ENCODE measurements around the gene MFSD12.

The MFSD12 gene

DNA sequence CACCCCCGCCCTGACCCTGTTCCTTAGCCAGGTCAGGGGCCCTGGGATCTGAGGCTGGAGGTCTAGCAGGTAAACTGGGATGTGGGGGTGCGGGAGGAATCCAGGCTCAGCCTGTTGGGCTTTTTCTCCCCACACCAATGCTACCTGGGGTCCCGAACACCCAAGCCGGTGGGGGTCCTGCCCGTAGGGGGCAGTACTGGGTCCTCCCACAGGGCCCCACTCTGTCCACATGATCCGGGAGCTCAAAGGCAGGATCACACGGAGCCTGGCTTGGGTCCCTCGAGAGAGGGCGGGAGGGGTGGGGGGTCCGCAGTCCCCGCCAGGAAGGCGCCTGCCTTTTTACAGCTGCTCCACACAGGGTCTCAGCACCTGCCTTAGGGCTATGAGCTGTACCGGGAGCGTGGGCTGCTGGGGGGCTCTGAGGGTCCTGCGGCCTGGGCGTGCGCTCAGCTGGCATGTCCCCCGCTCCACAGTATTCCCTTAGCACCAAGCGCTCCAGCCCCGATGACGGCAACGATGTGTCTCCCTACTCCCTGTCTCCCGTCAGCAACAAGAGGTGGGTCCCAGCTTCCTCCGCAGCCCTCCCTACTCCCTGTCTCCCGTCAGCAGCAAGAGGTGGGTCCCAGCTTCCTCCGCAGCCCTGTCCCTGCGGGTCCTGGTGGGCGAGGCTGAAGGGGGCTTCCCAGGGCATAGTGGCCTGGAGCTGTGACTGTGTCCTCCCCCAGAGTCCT, 30.7 kb downstream of the MFSD12 start:
- intact Hi-C loops (cut with DNase I), result no loop called here
- peak in 1 of 10 donors; percentile 59 for DNase-seq

DNA sequence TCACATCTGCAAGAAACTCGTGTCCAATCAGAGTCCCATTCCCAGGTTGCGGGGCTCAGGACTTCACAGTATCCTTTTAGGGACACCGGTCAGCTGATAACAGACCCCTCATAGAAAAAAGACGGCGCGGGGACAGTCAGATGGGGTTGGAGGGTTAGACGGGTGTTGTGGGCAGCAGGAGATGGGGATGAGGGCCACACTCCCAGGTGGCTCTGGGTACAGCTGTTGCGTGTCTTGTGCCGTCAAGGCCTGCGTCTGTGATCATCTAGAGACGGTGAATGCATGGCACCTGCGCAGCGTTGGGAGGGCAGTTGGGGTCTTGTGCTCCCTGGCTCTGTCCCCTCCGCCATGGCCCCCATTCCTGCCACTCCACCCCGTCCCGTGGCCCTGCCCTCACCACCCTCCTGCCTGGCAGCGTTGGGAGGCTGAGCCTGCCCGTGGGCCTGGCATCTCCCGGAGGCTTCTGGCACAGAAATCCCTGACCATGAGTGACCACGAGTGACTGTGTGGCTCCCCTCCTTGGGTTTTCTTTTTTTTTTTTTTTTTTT, 32.4 kb downstream of the MFSD12 start:
- no peak for DNase-seq
- intact Hi-C loops (cut with DNase I), result no loop called here

DNA sequence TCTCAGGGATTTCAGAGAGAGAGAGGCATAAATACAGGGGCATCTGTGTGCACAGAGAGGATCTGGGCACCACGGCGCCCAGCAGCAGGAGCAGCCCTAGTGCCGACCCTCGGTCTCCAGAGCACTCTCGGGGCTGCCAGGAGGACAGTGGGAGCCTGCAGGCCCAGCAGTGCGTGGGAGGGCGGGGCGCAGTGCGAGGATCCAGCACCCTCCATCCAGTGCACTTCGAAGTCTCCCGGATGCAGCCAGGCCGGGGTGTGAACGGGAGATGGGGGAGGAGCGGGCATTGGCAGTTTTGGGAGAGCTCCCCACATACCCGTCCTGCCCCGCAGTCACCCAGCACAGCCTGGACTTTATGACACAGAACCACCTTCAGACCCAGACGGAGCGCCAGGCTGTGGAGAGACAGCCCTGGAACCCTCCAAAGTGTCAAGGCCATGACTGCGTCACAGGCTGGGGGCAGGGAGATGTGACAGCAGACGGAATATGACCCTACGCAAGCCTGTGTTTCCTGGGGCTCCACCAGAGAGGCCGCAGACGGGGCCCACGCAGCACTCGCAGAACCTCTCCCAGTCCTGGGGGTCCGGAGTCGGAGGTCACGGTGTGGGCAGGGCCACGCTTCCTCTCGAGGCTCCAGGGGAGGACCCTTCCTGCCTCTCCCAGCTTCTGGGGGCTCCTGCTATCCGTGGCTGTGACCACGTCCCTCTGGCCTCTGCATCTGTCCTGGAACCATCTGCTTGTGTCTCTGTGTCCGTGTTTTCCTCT, 33.1 kb downstream of the MFSD12 start:
- DNase-seq, result peak in 1 of 10 donors; percentile 72
- intact Hi-C loops (cut with DNase I), result no loop called here

DNA sequence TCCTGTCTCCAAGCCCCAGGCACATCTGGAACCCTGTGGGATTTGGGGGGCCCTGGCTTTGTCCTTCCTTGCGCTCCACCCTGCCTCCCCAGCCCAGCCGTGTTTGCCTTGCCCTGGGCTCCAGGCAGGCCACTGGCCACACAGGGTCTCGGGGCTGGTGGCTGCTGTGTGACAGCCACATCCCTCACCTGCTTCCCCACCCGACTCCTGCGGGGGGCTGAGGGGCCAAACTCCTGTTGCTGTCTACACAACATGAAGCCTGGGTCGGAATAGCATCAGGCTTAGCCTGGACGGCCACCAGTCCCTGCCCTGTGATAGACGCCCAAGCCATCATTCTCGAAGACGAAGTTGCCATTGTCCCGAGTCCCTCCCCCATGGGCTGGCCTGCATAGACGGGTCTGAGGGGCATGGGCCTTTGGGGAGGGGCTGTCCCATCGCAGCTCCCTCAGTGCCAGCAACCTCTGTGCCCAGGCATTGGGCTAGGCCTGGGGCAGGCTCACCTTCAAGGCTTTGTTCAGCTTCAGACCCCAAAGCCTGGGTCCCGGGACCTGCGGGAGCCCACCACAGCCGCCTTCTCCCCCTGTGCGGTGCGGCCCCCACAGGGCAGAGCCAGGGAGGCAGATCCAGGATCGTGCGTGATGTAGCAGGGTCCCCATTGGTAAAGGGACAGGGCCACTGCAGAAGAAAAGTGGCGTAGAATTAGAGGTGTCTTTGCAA, 33.9 kb downstream of the MFSD12 start:
- intact Hi-C loops (cut with DNase I), result no loop called here
- no peak for DNase-seq

DNA sequence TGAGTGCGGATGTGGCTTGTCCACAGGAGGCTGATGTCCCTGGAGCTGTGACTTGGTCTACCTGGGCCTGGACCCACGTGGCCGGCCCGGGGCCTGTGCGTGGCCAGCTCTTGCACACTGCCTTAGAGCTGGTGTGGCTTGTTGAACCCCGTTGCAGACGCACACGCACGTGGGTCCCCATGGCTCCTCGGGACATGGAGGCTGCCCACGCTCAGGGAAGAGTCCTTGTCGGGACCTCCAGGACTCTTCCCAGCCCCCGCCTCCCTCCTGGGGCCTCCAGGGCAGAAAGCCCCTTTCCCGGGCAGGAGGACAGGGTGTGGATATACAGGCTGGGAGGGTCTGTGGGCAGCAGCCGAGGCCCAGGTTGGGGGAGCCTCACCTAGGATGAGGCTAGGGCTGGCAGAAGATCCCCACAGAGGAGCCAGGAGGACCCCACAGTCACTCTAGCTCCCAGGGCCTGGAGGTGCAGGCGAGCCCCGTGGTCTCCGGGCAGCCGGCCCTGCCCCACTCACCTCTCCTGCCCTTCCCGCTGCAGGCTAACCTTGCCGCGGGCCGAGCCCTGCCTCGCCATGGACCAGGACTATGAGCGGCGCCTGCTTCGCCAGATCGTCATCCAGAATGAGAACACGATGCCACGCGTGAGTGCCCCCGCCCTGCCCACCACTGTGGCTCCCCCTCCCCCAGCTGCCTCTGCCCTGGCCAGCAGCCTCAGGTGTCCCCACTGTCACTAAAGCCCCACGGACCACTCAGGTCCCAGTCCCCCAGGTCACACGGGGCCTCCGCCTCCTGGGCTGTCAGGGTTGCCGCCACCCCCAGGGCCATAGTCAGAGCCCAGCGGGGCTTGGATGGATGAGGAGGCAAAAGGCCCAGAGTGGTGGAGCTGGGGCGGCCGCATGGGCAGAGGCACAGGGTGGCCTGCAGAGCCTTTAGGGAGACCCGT, 34.7 kb downstream of the MFSD12 start:
- intact Hi-C loops (cut with DNase I), result no loop called here
- DNase-seq, result peak in 1 of 10 donors; percentile 60

DNA sequence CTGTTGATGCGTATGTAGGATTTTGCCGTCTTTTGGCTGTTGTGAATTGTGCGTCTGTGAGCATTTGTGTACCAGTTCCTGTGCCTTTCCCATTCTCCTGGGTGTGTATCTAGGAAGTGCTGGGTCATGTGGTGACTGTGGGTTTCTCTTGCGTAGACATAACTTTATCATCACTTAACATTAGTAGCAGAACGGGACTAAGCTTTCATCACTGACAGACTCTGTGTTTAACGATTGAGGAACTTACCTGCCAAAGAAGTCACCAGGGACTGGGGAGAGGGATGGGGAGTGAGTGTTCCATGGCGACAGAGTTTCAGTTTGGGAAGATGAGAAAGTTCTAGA, 36.3 kb downstream of the MFSD12 start:
- DNase-seq, result no peak
- intact Hi-C loops (cut with DNase I), result no loop called here

DNA sequence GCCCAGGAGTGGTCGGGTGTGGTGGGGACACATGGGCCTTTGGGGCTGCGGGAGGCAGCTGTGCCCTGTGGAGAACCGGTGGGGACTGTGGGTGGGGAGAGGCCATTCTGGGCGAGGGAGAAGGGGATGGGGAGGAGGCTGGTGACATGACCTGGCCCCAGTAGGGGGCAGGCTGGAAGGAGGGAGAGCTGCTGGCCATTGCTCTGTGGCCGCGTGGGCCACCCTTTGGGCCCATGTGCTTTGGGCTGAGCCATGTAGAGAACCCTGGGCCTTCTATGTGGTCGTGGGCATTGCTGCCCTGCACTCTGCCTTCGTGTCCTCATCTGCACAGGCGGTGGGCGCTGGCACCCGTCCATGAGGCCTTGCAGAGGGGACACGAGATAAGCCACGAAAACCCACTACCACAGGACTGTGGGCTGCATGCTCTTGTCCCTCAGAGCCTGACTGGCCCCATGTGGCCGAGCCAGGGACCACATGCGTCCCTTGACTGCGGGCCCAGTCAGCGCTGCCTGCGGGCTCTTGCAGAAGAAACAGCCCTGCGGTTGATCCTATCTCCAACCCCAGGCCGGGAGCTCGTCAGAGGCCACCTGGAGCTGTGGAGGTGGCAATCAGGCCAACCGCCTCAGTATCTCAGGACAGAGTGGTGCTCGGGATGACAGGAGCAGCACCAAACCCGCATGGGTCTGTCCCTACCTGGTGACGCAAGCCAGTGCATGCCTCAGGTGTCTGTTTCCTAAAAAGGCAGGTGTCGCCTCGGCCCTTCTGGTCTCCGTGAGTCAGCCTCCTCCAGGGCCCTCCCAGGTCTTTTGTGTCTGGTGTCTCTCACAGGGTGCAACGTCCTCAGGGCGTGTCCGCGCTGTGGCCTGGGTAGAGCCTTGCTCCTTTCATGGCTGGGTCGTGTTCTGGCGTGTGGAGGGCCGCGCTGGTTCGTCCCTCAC, 37.0 kb downstream of the MFSD12 start:
- intact Hi-C loops (cut with DNase I), result no loop called here
- peak in 2 of 10 donors; percentile 52 to 73 for DNase-seq

DNA sequence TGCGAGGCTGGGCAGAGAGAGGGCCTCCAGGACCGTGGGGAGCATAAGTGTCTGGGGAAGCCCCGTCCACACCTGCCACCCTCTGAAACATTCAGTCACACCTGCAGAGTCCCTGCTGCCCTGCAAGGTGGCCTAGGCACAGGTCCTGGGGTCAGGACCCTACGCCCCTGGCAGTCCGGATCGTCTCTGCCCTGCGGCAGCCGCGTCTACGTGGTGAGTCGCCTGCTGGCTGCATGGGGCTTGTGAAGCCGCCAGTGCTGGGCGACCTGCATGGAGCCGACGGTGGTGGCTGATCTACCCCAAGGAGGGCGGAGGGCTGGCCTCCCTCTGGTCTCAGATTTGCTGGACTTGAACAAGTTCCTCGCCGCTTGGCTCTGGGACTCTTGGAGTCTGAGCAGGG, 38.3 kb downstream of the MFSD12 start:
- intact Hi-C loops (cut with DNase I), result no loop called here
- DNase-seq, result peak in 2 of 10 donors; percentile 77

DNA sequence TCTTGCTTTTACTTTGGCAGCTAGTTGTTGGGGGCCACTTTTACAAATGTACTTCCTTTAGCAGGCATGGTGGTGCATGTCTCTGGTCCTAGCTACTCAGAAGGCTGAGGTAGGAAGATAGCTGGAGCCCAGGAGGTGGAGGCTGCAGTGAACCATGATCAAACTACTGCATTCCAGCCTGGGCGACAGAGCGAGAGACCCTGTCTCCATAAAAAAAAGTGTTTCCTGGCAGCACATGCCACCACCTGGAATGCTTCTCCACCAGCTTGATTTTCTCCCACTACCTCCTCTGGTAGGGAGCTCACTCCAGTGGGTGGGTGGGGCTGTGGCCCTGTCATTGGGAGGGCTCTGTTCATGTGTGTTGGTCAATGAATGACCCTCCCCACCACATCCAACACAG, 38.7 kb downstream of the MFSD12 start:
- intact Hi-C loops (cut with DNase I), result no loop called here
- DNase-seq, result no peak

DNA sequence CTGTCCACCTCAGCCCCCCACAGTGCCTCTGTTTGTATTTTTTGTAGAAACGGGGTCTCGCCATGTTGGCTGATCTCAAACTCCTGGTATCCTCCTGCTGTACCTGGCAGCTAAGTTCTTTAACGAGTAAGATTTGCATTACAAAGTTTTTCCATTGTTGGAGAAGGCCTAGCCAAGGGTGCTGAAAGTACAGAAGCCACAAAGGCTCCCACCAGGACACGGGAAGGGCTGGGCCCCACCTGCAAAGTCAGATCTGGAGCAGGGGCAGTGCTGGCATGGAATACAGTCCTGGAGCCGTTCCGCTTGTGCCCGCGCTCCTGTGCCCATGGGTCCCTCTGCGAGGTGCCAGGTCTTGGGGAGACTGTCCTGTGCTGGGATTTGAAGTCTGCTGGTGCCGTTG, 39.1 kb downstream of the MFSD12 start:
- intact Hi-C loops (cut with DNase I), result no loop called here

DNA sequence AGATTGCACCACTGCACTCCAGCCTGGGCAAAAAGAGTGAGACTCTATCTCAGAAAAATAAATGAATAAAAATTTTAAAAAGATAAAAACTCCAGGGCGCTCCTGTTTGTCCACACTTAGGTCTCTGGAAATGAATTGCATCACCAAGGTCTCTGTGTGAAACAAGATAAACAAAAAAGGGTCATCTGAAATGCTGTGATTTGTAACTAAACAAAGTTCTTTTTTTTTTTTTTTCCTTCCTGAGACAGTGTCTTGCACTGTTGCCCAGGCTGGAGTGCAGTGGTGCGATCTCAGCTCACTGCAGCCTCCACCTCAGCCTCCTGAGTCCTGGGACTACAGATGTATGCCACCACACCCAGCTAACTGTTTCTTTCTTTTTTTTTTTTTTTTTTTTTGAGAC, 39.7 kb downstream of the MFSD12 start:
- intact Hi-C loops (cut with DNase I), result no loop called here
- DNase-seq, result no peak

More for the DNA sequence above, 39.1 kb downstream of the MFSD12 start:
- DNase-seq, result no peak

DNA sequence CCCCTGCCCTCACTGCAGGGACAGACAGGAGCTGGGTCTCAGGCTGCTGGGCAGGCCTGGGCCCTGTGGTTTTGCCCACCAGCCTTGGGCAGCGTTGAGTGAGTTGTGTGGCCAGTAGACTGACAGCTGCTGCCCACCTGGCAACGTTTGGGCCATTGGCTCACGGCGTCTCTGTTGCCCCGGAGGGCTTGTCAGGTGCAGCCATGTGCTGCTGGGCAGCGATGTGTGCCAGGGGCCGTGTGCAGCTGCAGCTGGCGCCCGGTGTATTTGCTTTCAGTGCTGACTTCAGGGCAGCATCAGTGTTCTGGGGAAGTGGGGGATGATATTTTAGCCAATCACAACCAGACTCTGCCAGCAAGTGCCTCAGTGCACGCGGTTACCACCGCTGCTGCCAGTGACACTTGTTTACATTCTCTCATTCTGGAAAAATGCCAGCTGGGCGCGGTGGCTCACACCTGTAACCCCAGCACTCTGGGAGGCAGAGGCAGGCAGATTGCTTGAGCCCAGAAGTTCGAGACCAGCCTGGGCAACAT, 40.6 kb downstream of the MFSD12 start:
- intact Hi-C loops (cut with DNase I), result no loop called here
- peak in 1 of 10 donors; percentile 83 for DNase-seq

DNA sequence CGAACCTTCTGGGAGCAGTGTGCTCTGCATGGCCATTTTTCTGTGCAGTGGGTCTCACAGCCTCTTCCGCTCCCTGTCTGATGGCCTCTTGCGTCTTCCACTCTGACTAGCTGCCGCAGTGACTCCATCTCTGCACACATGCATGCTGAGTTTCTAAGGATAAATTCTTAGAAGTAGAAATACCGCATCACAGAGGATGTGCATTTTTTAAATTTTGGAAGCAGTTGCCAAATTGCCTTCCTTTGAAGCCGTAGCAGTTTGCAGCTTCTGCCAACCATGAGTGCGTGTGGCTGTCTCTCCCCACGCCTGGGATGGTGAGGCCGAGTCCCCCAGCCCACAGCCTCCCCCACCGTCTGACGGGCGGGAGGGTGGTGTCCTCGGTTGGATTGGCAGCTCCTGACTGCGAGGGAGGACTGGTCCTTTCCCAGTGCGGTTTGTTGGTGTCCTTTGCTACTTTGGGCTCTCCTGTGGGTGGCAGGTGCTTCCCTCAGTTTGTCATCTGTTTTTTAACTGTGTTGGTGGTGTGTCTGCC, 41.4 kb downstream of the MFSD12 start:
- intact Hi-C loops (cut with DNase I), result no loop called here
- peak in 2 of 10 donors; percentile 28 to 90 for DNase-seq

DNA sequence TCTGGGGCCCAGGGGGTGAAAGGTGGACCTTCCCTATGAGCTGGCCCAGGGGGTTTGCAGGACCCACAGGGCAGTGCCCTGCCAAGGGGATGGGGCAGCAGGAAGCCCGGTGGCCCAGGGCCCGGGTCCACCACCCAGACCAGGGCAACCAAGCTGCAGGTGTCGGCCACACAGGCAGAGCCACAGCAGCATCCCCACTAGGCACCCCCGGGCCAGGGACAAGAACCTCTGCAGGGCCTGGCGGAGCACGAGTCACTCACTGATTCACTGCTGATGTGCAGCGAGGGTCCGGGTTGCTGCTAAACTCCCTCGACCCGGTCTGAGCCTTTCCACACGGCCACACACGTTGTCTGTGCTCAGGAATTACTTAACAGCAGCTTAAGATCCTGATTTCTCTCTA, 42.5 kb downstream of the MFSD12 start:
- DNase-seq, result peak in 1 of 10 donors; percentile 62
- intact Hi-C loops (cut with DNase I), result no loop called here

DNA sequence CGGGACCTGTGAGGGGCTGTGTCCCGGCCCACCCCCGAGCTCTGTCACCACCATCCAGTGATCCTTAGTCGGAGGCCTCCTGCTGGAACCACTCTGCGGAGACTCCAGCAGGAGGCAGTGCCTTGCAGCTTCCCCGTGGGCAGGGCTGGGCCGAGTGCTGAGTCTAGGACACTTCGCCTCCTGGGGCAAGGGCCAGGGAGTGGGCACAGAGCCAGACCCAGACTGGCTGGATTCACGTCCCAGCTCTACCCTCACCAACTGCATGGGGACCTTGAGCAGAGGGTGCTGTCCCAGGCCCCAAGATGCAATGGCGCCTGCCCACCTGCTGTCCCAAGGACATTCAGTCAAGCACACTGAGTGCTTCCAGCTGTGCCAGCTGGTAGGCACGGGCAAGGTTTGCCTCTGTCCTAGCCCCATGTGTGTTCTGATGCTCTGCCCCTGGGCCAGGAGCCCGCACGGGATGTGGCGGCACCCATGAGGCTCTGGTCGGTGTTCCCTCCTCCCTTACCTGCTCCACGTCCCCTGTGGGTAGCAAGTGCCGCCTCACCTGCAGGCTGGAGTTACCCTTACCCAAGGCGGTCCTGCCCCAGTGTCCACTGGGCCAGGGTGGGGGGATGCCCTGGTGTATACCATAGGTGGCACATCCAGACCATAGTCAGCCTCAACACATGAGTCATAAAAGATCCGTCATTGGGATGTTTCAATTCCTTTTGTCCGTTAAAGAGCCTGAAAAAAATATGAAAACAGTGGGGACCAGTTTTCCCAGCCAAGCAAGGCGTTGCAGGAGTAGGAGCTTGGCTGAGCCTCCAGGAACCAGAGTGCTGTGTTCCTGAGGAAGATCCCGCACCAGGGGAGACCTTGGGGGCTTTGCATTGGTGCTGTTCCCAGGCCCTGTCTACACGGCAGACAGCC, 43.9 kb downstream of the MFSD12 start:
- peak in 1 of 10 donors; percentile 85 for DNase-seq
- intact Hi-C loops (cut with DNase I), result no loop called here

DNA sequence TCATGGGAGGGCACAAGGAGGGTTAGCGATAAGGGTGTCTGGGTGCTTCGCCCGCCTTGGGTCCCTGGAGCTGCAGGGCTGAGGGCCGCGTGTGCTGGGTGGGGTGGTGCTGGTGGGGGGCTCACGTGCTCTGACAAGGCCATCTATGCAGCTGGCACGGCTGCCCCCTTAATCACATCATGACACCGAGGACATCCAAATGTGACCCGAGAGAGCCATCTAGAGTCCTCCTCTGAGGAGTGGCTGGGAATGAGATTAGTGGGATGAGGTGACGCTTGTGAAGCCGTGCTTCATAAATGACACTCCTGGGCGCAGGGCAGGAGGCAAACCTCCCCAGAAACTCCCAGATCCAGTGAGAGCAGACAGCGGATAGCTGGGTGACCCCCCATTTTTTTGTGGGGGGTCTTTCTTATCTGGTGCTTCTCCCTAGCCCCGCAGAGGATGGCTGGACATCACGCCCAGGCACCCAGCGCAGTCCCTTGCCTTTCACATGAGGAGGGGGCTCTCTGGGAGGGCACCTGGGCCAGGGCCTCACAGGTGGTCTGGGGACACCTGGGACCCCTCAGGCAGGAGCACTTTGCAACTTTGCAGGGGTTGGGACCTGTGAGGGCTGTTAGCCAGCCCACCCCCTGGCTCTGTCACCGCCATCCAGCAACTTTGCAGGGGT, 44.7 kb downstream of the MFSD12 start:
- intact Hi-C loops (cut with DNase I), result no loop called here
- peak in 1 of 10 donors; percentile 50 for DNase-seq

Data from posterior cingulate gyrus (tissue), 11 donors.